ENCODE data around the gene ZNF316. TPM values are rescaled to one million over a fixed set of nuclear protein-coding genes. Genes with fewer than 3 reads are reported as not detected.

ZNF316 gene
- total and polyA plus RNA-seq, 2 experiments from 2014 or later = 1.1 to 17.4 TPM

GRCh38 chr7:6642239-6642839, 5.2 kb downstream of the ZNF316 start:
- H3K4me3 Mint-ChIP-seq = no peak overlapping the region
- no peaks in the 10 kb centered on the region for H3K9me3 Mint-ChIP-seq
- Histone ChIP-seq H3K36me3 (ENCODE audit: insufficient read depth) (no peaks in the 10 kb centered on the region), H3K9me2 (ENCODE audit: insufficient read depth) (no peaks in the 10 kb centered on the region), H3F3A (replicated peaks; ENCODE audit: low read depth) (no peaks in the 10 kb centered on the region), H4K20me1 (replicated peaks; ENCODE audit: insufficient read depth) (no peaks in the 10 kb centered on the region; the same call in 1 of the 2 replicates), H3K4me2 (no peak overlapping the region), H3K4me3 (no peak overlapping the region), H2AFZ (no peak overlapping the region), H3K27me3 (ENCODE audit: insufficient read depth) (no peaks in the 10 kb centered on the region), H3K79me2 (replicated peaks; ENCODE audit: insufficient read depth) (no peaks in the 10 kb centered on the region), H3K4me1 (ENCODE audit: insufficient read depth) (no peaks in the 10 kb centered on the region; the same call in 1 of the 2 replicates), H3K27ac (ENCODE audit: low read depth) (no peak overlapping the region)
- no peak for ATAC-seq
- no peak for TF ChIP-seq CREB1 (CRISPR knock-in tag; IDR thresholded peaks at IDR 0.05; ENCODE audit: low read depth)
- TF ChIP-seq JUNB (IDR thresholded peaks at IDR 0.05; ENCODE audit: unreplicated experiment) = no peak
- TF ChIP-seq EZH2phosphoT487 (IDR thresholded peaks at IDR 0.05; ENCODE audit: unreplicated experiment) = no peak
- no peak for TF ChIP-seq ETS1 (IDR thresholded peaks at IDR 0.05)
- no peak for TF ChIP-seq CTCF (conservative IDR thresholded peaks at IDR 0.05; ENCODE audit: low read depth in 2 of 2)
- no peak for TF ChIP-seq STAT1 (IDR thresholded peaks at IDR 0.05; ENCODE audit: unreplicated experiment)
- TF ChIP-seq ZNF114 (CRISPR knock-in tag; IDR thresholded peaks at IDR 0.05) = no peak
- no peak for TF ChIP-seq POLR2AphosphoS5 (IDR thresholded peaks at IDR 0.05; ENCODE audit: low read depth)
- TF ChIP-seq REST (IDR thresholded peaks at IDR 0.05; ENCODE audit: unreplicated experiment) = no peak
- TF ChIP-seq NANOG (IDR thresholded peaks at IDR 0.05; ENCODE audit: borderline replicate concordance) = no peak
- no peak for TF ChIP-seq ZNF462 (CRISPR knock-in tag; IDR thresholded peaks at IDR 0.05)
- TF ChIP-seq ZNF331 (CRISPR knock-in tag; IDR thresholded peaks at IDR 0.05; ENCODE audit: low read depth) = no peak
- TF ChIP-seq EZH2 (IDR thresholded peaks at IDR 0.05; ENCODE audit: low read depth, unreplicated experiment) = no peak
- peaks cover 9% of the 10 kb centered on the region for H3K36me3 Mint-ChIP-seq (ENCODE audit: low read depth)
- H3K27ac Mint-ChIP-seq = no peak overlapping the region
- peaks cover 18% of the 10 kb centered on the region; the same call in 2 of the 3 replicates for H3K4me1 Mint-ChIP-seq
- DNase-seq (ENCODE audit: low spot score) = no peak
- peaks cover 24% of the 10 kb centered on the region for H3K27me3 Mint-ChIP-seq (ENCODE audit: insufficient read depth, low read depth, poor library complexity)

Measured in GM23338 (cell line).